Astrocyte (in vitro differentiated cells and primary cell): ENCODE measurements around the gene CIB4.

ENCODE experiments used
- EZH2 ChIP-seq: IDR thresholded peaks from 2 replicates; pipeline ENCODE4 v1.6.1; 2012; ENCODE audit warnings: mild to moderate bottlenecking, low read length, inconsistent platforms; ENCODE audit not compliant: insufficient read depth
- TF ChIP-seq, protein P1 (sequence below): IDR thresholded peaks from 2 replicates; pipeline ENCODE4 v1.5.1; 2011; ENCODE audit warnings: low read depth, mild to moderate bottlenecking, inconsistent platforms, low read length, moderate library complexity; ENCODE audit not compliant: insufficient read depth

DNA sequence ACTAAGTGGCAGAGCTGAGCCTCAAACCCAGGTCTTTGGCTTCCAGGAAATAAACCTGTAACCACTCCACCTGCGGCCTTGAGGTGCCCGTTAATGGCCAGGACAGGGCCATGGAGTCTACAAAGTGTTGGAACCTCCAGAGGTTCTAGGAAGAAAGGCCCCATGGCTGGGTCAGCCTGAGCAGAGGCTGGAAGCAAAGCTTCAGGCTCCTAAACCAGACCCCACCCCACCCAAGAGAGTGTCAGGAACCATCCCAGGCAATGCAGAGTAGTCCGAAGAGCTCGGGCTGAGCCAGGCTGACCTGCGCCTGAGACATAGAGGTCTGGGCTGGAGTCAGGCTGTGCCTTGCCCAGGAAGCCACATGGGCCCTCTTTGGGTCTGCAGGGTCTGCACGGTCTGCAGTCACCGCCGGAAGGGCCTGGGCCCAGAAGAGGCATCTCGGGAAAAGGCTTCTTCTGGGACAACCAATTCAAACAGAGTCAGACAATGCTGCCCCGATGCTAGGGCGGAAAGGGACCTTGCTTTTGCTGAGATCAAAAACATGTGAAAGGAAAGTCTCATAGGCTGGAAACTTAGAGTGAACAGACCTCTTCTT lies 6.4 kb downstream of the CIB4 start:
- TF ChIP-seq, protein P1, sequence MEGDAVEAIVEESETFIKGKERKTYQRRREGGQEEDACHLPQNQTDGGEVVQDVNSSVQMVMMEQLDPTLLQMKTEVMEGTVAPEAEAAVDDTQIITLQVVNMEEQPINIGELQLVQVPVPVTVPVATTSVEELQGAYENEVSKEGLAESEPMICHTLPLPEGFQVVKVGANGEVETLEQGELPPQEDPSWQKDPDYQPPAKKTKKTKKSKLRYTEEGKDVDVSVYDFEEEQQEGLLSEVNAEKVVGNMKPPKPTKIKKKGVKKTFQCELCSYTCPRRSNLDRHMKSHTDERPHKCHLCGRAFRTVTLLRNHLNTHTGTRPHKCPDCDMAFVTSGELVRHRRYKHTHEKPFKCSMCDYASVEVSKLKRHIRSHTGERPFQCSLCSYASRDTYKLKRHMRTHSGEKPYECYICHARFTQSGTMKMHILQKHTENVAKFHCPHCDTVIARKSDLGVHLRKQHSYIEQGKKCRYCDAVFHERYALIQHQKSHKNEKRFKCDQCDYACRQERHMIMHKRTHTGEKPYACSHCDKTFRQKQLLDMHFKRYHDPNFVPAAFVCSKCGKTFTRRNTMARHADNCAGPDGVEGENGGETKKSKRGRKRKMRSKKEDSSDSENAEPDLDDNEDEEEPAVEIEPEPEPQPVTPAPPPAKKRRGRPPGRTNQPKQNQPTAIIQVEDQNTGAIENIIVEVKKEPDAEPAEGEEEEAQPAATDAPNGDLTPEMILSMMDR, result no peak
- TF ChIP-seq EZH2, result no peak
